ENCODE data around the gene PLEKHG7.
"Not testable (repeated sequence)": the region's sequence is repeated elsewhere in the genome, so short reads cannot be mapped to it uniquely, and the experiment has no call there.

The PLEKHG7 gene

DNA sequence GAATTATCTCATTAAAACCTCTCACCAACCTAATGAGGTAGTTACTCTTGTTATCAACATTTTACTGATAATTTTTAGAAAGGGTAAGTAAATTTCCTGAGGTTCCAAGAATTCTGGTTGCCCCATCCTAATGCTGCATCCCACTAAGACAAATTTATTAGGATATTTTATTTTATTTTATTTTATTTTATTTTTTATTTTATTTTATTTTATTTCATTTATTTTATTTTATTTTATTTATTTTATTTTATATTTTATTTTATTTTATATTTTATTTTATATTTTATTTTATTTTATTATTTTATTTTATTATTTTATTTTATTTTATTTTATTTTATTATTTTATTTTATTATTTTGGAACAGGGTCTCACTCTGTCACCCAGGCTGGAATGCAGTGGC is 46.9 kb downstream of the PLEKHG7 start:
- not testable (repeated sequence) for DNase-seq (ENCODE audit: low read depth)

DNA sequence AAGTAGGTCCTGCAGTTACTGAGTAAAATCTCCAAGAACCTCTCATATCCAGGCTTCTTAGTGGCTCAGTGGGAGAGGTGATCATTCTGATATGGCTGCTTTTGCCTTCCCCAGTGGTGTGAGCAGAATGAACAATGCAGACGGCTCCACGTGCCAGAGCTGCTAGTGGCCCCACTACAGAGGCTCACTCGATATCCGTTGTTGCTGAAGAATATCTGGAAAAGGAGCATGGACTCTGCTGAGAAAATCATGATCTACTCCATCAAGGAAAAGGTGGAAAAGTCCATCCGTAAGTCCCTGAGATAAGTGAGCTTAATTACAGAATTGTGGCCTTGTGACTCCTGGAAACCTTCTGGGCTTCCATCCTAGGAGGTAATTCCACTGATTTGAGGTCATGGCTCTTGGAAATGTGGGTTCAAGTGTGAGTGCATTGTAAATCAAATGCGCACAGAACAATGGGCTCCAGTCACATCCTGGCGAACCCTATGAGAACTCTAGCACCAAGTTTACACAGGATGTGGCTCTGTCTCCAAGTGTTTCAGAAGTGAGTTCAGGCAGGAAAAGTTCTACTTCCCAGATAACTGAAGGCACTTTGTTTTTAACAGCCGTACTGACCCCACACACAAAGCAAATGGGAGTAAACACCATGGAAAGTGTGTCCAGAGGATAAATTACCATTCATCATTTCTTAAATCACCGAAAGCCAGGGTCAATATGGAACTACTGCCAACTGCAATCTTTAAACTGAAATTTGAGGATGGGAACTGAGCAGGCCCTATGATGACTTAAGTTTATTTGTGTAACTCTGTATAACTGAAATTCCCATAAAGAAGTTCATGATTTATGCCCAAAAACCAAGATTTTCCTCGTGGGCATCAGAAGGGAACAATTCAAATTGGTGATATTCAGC is 51.4 kb downstream of the PLEKHG7 start:
- no peak for DNase-seq (ENCODE audit: low read depth)

DNA sequence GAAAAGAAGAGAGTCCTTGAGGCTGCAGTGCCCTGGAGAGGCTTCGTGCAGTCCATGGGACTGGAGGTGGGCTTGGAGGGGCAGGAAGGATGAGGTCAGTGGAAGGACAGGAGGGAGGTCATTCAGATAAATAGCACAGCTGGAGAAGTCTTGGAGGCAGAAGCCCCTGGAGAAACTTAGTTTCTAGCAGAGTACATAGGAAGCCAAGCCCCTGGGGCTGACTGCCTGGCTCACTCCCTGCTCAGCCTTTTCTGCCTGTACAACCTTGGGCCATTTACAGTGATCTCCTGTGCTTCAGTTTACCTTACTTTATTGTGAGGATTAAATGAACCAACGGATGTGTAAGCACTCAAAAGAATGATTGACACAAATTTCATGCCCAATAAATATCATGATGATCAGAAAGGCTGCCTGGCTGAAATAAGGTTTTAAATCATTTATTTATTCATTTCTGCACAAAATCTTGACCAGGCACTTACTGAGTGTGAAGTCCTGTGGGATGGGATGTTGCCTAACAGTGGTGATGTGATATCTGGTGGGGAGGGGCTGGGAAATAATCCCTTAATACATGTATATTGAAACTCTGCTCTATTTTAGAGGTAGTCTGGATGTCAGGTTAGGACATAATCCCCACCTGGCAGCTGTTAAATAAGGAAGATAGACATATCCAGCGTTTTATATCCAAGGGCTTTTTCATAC is 54.3 kb downstream of the PLEKHG7 start:
- no peak for DNase-seq (ENCODE audit: low read depth)

GRCh38 chr12:92757597-92758121 is 54.9 kb downstream of the PLEKHG7 start:
- no peak for DNase-seq (ENCODE audit: low read depth)

DNA sequence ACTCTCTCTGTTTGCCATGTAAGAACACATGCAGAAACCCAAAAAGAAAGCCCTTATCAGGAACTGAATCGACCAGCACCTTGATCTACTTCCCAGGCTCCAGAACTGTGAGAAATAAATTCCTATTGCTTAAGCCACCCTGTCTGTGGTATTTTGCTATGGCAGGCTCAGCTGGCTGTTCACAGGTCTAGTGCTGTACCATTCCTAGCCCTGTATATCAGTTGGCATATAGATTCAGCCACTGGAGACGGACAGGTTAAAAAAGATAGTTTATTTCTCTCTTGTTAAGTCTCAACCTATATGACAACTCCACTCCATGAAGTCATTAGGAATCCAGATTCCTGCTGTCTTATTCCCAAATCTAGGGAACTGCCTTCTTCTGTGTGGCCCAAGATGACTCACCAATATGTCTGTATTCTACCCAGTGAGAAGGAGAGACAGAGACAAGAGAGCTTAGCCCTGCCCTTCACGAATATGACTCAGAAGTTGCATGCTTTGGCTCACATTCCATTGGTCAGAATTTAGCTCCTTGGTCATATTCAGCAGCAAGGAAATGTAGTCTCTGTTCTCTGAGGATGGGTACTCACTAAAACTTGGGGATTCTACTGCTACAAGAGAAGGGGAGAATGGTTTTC is 57.0 kb downstream of the PLEKHG7 start:
- DNase-seq (ENCODE audit: low read depth), result peak; percentile 98

DNA sequence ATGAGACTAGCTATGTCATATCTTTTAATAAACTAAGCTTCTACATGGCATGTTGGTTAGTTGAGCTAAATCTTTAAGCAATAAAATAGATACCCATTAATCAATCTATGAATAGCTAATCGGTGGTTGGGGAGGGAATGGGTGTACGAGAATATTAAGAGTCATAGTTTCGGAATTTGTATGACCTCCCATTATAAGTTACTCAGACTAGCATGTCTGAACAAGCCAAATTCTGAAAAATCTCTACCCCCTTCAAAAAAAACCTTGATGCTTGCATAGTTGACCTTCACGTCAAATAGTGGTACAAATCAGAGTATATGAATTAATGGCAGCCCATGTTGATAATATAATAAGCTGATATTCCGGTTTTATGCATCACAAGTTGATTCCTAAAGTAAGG is 60.0 kb downstream of the PLEKHG7 start:
- no peak for DNase-seq (ENCODE audit: low read depth)

- DNase-seq (ENCODE audit: low read depth), result peak; percentile 80
Observed at GRCh38 chr12:92764831-92765230, 62.0 kb downstream of the PLEKHG7 start.

DNA sequence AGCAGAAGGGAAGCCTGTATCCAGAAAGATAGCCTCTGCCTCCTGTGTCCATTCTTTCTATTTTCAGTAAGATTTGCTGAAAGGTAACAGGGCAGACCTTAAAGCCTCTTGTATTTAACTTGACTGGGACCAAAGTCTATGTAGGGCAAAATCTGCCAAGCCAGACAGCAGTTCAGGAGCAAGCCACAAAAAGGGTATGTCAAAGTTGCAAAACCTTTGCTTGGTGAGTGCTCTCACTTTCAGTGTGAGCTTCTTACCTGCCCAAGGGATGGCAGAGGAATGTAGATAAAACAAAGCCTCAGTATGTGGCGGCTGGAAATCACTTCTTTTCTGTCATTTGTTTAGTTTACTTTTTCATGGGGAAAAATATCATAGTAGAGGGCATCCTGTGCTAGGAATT is 63.1 kb downstream of the PLEKHG7 start:
- DNase-seq (ENCODE audit: low read depth), result no peak

DNA sequence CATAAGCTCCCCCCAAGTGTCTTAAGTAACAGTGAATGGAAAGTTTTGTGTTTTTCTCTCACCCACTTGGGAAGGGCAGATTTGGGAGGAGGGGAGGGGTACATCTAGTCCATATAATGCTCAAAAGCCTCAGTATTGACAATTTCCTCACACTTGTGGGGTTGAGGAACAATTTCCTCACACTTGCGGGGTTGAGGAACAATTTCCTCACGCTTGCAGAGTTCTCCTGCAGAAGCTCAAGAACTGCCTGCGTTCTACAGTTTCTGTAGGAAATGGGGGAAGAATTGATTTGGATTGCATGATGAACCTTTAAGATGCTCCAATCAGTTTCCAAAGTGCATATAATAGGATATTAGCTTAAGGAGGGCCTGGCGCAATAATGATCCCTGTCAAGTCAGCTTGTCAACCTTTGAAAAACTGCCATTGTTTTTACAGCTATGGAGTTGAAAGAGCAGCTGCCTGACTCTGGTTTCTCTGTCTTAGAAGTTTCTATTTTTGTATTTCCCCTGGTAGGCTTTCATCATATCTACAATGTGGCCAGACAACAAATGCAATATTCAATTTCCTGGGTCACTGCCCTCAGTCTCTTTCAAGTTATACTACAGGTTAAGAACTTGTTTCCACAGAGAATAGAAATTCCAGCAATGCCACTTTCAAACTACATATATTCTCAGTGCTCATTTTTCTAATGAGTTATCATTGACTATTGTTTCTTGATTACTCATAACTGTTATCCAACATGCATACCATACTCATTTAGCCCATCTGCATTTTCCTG is 66.5 kb downstream of the PLEKHG7 start:
- DNase-seq (ENCODE audit: low read depth), result peak; percentile 56

DNA sequence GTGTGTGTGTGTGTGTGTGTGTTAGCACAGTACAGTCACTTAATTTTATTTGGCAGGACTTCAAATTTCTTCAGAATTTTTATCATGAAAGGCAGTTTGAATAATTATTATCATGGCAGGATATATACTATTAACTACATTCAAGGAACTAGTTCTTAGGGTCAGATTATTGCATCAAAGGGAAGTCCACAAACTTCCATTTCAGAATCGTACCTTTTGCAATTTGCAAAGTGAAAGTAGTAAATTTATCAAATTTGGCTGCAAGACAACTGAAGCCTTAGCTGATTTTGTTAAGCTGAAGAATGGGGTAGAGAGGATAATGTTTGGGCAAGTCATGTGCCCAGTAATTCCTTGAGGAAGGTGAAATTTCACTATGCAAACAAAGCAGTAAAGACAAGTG is 68.2 kb downstream of the PLEKHG7 start:
- DNase-seq (ENCODE audit: low read depth), result no peak

GRCh38 chr12:92775416-92775815 is 72.6 kb downstream of the PLEKHG7 start:
- no peak for DNase-seq (ENCODE audit: low read depth)

- no peak for DNase-seq (ENCODE audit: low read depth)
Observed at GRCh38 chr12:92778525-92778924, 75.7 kb downstream of the PLEKHG7 start.

GRCh38 chr12:92779902-92780301 is 77.1 kb downstream of the PLEKHG7 start:
- peak; percentile 67 for DNase-seq (ENCODE audit: low read depth)

DNA sequence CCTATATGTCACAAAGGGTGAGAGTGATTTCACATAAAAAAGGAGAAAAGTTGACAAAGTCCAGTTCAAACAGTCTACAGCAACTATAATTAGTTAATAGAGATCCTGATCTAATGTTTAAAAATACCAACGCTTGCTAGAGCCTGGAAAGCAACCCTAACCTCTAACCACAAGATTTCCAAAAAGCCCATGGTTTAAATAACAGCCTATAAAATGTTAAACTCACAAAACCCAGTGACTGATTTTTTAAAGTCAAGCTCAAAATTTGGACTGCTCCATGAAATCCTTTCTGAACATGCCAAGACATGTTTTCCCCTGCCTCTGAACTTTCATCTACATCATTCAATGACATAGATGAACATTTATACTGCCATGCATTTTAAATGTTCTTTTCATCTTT is 81.6 kb downstream of the PLEKHG7 start:
- peak; percentile 54 for DNase-seq (ENCODE audit: low read depth)

DNA sequence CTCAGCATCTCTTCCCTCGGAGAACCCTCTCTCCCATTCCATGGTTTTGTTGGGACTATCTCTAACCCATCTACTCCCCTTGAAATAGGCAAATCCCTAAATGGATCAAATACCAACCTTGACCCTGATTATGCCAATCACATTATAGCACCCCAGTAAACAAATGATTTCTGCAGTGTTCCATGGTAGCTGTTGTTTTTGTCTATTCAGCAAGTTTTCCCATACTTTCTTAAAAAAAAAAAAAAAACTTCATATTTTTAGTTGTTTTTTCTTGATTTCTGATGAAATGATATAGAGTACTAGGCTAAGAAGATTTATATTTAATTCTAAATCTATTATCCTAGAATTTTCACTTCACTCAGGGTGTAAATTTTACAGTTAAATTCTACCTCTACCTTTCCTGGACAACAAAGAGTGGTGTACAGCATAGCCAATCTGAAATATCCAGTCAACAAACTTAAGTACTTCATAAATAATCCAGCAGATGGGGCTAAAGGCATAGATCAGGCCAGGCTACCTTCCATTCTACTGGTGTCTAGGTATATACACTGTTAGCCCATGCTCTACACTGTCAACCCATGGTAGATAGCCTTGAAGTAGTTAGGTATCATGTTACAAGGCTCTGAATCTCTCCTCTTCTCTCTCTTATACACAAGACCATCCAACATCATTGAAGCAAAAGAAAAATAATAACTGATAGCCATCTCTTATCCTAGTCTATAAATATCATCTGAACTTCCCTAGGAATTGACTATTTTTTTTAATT is 82.2 kb downstream of the PLEKHG7 start:
- peak; percentile 87 for DNase-seq (ENCODE audit: low read depth)

- DNase-seq (ENCODE audit: low read depth), result no peak
Observed at GRCh38 chr12:92785563-92785950, 82.8 kb downstream of the PLEKHG7 start.

GRCh38 chr12:92786045-92786444 is 83.3 kb downstream of the PLEKHG7 start:
- DNase-seq (ENCODE audit: low read depth), result peak; percentile 46

DNA sequence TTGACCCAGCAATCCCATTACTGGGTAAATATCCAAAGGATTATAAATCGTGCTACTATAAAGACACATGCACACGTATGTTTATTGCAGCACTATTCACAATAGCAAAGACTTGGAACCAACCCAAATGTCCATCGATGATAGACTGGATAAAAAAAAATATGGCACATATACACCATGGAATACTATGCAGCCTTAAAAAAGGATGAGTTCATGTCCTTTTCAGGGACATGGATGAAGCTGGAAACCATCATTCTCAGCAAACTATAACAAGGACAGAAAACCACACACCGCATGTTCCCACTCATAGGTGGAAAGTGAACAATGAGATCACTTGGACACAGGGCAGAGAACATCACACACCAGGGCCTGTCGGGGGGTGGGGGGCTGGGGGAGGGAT is 91.6 kb downstream of the PLEKHG7 start:
- DNase-seq (ENCODE audit: low read depth), result not testable (repeated sequence)

DNA sequence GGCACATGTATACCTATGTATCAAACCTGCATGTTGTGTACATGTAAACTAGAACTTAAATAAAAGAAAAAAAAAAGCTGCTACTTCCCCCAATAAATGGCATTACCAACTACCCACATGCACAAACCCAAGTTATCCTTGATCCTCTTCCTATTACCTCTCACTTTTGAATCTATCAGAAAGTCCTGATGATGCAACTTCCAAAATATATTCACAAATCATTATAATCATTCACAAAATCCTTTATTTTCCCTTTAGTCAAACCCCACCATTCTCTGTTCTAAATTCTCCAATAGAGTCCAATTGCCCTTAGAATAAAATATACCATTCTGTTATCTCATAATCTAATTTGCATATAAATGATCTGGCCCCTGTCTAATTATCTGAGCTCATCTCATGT is 92.0 kb downstream of the PLEKHG7 start:
- DNase-seq (ENCODE audit: low read depth), result no peak

DNA sequence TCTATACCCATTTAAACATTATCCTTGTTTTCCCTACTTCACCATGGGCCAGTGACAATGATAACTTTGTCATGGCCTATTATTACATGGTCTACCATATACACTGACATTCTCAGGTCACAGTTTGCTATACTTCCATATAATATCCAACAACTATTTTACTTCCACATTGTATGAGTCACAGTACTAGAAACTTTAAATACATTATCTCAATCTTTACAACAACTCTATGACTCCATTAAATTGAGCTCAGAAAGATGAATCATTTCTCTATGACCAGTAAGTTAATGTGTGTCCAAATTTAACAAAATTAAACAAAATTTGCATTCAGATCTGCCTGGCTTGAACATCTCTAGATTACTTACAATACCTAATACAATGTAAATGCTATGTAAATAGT is 93.9 kb downstream of the PLEKHG7 start:
- peak; percentile 24 for DNase-seq (ENCODE audit: low read depth)

- DNase-seq (ENCODE audit: low read depth), result no peak
Observed at GRCh38 chr12:92802906-92803305, 100.1 kb downstream of the PLEKHG7 start.
